HuH-7 (cell line): Measurements from ENCODE around the gene KLK2.
A peak's percentile ranks its signal among the peaks of the same experiment; 100 is the strongest.

Source experiments
- DNase-seq: peaks from one replicate; pipeline ENCODE4 v3.0.0; 2011; ENCODE audit warnings: low spot score

Gene KLK2

GRCh38 chr19:50873056-50873455, at the start of gene KLK2:
TSS of gene KLK2 (plus strand) at chr19:50873439. CDS start at chr19:50873474, 35 bp downstream.
- DNase-seq, result no peak

DNA sequence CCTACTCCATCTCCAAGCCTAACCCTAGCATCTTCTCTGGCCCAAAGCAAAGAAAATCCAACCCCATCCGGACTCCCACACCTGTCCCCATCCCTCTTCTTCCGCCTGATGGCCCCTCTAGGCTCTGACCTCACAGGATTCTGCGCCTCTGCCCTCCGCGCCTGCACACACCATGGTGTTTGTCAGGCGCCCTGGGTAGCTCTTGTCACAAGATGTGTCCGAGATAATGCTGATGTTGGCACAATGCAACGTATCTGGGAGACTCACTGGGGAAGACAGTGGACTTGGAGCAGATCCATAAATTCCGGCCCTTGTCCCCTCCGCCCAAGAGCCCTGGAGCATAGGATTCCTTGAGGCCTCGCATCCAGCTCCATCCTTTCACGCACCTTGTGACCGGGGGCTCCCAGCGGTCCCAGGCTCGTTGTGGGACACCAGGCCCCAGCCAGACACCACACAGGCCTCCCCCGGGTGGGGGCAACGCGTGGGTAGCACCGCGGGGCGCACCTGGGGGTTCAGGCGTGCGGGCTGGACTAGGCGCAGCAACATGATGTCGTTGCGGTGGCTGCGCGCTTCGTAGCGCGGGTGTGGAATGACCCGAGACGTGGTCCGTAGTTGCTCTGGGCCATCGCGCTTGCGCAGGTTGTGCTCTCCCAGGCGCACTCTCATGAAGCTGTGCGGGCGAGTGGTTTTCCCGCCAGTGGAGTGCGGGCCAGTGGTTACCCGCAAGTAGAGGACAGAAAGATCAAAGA, 46.6 kb upstream of the KLK2 start:
- DNase-seq, result no peak

DNA sequence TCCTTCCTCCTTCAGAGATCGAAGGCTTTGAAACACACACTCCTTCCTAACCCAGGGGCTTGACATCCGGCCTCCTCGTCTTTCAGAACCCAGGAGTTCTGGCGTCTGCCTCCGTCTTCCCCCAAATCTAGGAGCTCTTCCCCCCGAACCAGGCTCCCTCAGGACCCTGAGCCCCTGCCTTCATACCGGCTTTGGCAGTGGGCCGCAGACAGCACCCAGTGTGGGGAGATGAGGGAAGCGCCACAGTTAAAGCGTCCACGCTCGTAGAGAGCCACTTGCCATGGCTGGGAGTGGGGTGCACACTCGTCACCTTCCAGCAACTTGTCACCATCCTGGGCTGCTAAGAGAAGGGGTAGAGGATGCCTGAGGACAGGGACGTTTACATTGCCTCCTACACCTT, 45.8 kb upstream of the KLK2 start:
- no peak for DNase-seq

GRCh38 chr19:50829801-50830200, 43.4 kb upstream of the KLK2 start:
- DNase-seq, result no peak

GRCh38 chr19:50830266-50831025, 42.8 kb upstream of the KLK2 start:
- DNase-seq, result no peak

DNA sequence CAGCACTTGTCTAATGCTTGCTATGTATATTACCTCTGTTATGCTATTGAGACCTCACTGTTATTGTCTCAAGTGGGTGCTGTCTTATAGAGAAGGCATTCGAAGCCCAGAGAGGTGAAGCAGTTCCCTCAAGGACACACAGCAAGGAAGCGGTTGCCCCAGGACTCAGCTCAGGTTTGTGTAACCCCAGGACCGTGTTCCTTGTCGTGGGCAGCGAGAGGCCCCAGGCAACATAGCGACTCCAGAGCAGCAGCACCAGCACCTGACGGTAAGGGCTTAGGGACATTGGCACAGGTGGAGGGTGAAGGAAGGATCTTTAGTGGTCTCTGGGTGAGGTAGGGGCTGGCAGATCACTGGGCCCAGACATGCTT, 42.2 kb upstream of the KLK2 start:
- no peak for DNase-seq

- DNase-seq, result no peak
Measured at GRCh38 chr19:50832666-50833065, 40.6 kb upstream of the KLK2 start.

DNA sequence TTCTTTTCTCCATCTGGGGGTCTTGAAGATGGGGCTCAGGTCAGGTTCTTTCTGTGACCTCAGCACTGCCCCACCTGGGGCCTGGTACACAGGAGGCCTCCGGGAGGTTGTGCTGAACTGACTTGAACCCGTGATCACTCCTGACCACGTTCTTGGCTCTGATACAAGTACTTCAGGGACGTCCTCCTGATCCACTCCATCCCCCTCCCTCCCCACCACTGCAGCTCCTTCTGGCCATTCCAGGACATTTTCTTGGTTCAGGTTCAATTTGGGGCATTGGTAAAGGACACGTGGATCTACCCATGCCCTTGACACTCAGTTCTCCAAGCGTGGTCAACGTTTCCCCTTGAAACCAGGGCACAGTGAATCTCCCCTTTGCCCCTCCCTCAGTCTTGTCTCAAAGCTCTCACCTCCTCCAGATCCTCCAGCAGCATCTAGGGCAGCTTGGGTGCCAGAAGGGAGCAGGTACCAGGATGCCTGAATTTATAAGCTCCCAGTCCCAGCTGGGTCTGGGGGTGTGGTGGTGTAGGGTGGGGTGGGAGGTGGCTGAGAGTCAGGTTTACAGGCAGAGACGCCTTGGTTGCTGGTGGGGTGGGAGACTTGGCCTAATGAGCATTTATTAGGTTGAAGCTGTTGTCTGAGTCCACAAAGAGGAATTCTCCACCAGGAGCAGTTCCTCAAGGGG, 40.0 kb upstream of the KLK2 start, which contains the start of gene KLK15:
TSS of gene KLK15 (minus strand) at position 458 of the 685 bp plus-strand sequence. CDS start 2,082 bp downstream, outside the sequence.
- no peak for DNase-seq

DNA sequence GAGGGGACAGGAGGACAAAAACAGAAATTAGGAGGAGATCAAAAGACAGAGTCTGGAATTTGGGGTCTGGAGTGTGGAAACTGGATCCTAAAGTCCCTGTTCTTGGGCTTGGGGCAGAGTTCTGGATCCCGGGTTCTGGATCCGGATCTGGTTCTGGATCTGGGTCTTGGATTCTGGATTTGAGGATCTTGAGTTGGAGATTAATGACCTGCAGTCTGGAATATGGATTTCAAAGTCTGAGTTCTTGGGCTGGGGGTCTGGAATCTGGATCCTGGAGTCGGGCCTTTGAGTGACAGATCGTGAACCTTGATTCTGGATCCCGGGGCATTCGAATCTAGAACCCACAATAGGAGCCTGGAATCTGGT, 39.5 kb upstream of the KLK2 start:
- no peak for DNase-seq

- DNase-seq, result peak; percentile 40
Measured at GRCh38 chr19:50835103-50835784, 38.0 kb upstream of the KLK2 start.

DNA sequence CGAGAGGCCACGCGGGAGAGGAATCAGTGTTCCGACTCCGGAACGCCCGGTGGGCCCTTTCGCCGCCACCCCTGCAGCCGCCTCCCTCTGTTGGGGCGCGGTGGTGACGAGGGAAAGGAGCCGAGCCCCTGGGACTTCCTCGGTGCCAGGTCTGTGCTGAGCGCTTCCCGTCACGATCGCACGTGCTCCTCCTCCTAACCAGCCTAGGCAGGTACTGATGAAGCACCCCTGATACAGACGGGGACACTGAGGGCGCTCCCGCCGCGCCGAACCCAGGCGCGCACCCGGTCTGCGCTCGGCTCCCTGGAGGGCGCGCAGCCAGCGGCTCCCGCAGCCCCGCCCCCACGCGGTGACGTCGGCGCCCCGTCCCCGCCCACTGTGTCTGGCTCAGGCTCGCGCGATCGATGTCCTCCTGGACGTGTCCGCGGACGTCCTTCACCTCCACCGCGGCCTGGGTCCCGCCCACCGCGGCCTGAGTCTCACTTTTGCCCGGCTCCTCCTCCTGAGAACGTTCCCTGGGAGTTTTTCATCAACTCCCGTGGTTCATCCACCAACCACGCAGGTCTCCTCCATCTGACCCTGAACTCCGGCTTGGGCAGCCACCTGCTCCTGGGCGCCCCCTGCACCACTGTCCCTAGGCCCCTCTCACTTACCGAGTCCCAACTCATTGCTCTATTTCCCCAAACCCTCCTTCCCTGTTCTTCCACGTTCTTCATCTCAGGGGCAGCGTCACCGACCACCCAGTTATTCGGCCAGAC, 37.3 kb upstream of the KLK2 start:
- DNase-seq, result peak; percentile 90

- no peak for DNase-seq
Measured at GRCh38 chr19:50836543-50837195, 36.6 kb upstream of the KLK2 start.

DNA sequence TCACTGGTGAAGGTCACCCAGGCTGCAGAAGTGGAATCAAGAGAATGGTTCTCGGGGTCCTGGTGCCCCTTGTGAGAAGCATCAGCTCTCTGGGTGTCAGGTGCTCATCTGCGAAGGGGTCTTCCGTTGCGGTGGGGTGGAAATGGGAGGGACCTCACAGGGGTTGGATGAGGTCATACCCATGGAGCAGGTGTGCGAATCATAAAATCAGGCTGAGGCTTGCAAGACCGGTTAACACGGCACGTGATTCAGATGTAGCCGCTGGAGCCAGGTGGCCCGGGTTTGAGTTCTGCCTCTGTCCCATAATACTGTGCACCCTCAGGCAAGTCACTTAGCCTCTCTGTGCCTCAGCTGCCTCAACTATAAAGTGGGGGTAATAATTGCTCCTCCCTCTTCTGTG, 35.9 kb upstream of the KLK2 start:
- no peak for DNase-seq

- DNase-seq, result peak; percentile 52
Measured at GRCh38 chr19:50838239-50838638, 35.0 kb upstream of the KLK2 start.

DNA sequence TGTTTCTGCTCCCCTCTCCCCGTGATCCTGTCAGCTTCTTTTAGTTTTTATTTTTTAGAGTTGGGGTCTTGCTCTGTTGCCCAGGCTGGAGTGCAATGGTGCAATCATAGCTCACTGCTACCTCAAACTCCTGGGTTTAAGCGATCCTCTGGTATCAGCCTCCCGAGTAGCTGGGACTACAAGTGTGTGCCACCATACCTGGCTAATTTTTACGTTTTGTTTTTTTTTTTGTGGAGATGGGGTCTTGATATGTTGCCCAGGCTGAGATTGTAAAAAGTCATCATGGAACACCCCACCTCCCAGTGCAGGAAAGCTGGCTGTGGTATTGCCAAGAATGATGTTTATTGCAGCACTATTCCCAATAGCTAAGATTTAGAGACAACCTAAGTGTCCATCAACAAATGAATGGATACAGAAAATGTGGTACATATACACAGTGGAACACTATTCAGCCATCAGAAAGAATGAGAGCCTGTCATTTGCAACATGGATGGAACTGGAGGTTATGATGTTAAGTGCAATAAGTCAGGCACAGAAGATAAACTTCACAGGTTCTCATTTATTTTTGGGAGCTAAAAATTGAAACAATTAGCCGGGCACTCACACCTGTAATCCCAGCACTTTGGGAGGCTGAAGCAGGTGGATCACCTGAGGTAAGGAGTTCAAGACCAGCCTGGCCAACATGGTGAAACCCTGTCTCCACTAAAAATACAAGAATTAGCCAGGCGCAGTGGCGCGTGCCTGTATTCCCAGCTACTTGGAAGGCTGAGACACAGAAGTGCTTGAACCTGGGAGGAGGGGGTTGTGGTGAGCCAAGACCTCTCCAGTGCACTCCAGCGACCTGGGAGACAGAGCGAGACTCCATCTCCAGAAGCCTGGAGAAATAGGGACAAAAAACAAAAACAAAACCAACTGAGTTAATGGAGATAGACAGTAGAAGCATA, 33.3 kb upstream of the KLK2 start:
- DNase-seq, result no peak

DNA sequence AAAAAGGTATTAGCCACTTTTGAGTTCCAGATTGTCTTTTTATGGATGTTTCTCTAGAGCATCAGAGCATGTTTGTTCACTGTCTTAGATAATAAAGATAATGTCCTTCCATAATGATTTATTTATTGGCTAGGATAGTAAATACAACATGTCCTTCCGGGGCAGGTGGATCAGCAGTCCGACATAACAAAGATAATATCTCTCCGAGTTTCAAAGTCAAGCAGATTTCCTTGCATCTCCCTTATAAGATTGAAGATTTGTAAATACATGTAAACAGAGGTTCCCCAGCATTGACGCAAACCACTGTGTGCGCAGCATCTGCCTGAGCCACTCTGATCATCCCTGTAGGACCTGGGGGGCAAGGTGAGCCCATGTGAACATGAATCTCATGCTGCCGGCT, 31.1 kb upstream of the KLK2 start:
- no peak for DNase-seq

DNA sequence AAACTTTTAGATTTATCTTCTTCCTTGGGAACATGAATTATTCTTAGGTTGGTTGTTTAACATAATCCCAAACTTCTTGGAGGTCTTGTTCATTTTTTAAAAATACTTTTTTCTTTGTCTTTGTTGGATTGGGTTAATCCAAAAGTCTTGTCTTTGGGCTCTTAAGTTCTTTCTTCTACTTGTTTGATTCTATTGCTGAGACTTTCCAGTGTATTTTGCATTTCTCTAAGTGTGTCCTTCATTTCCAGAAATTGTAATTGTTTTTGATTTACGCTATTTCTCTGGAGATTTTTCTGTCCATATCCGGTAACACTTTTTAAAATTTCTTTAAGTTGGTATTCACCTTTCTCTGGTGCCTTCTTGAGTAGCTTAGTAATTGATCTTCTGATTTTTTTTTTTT, 30.0 kb upstream of the KLK2 start:
- no peak for DNase-seq

- DNase-seq, result no peak
Measured at GRCh38 chr19:50843701-50844221, 29.5 kb upstream of the KLK2 start.

DNA sequence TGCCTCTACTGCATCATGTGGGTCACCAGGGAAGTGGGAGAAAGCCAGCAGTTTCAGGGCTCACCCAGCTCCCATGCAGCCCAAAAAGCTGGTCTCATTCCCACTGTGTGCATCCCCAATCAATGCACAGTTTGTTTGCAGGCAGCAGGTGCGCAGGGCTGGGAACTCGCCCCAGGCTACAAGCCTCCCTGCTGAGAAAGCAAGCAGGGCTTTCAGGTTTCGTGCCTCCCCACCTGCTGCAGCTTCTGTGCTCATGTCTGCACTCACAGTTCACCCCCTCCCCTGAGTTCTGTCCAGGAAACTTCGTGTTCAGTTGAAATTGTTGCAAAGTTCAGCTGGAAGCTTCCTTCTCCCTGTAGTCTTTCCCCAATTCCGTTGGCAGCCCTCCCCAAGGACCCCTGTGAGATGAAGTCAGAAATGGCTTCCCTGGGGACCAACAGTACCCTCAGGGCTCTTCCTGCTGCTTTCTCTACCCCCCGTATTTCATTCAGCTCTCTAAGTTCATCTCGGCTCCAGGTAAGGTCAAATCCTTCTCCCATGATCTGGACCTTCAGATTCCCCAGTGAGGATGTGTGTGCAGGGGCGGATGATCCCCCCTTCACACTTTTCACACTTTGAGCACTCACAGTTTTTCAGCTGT, 28.8 kb upstream of the KLK2 start:
- no peak for DNase-seq
